GM19035 (cell line): ENCODE measurements around the gene GALNT2.

ENCODE experiments used
- ATAC-seq: cut with Tn5 transposase; IDR thresholded peaks from one replicate; pipeline ENCODE4 v1.9.1; 2021; ENCODE audit not compliant: unreplicated experiment

GALNT2 gene

DNA sequence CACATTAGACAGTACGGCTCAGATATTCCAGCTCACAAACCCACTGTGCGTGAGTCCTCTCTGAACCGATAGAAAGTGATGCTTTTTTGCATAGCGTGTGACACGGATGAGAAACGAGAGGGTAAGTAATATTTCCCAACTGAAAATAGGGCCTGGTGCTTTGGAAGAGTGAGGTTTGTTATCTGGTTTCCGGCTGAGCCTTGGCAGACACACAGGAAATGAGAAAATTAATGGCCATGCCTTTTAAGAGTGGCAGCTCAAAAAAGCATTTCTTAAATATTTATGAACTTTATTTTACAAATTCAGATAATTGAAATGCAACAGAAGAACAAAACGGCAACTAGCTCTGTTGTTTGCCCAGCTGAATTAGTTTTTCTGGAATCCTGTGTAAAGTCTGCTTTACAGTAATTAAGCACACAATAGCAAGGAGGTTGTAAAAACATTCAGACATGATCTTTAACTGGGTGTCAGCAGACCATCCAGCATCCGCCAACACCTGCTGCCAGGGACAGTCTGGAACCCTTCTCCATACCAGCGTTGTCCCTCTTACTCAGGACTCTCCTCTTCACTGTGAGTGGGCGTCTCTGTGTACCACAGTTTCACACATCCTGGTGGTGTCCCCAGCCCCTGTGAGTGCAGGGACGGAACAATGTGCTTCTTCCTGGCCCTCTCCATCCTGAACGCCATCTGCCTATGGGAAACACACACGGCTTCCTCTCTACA lies 203.7 kb downstream of the GALNT2 start:
- ATAC-seq: no peak

DNA sequence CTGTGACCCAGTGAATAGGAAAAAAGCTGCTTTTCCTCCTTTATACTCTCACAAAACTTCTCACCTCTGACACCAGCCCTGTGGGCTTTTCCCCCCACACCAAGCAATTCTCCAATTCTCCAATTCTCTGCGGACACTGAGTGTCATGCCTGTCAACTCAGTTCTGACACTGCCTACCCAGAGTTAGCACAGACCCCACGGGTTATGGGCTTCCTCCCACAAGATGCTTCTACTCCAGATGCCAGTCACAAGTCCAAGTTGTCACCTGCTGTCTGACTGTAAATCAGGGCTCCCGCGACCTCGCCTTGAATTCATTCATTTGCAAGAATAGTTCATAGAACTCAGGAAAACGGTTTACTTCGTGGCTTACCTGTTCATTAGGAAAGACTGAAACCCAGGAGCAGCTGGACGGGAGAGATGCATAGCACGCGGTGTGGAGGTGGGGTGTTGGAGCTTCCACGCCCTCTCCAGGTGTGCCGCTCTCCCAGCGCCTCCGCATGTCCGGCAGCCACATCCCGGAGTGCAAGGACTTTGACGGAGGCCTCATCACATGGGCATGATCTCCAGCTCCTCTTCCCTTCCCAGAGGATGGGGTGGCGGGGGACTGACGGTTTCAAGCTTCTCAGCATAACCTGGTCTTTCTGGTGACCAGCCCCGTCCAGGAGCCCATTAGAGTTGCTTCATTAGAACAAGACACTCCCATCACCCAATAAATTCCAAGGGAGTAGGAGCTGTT lies 204.4 kb downstream of the GALNT2 start:
- no peak for ATAC-seq

DNA sequence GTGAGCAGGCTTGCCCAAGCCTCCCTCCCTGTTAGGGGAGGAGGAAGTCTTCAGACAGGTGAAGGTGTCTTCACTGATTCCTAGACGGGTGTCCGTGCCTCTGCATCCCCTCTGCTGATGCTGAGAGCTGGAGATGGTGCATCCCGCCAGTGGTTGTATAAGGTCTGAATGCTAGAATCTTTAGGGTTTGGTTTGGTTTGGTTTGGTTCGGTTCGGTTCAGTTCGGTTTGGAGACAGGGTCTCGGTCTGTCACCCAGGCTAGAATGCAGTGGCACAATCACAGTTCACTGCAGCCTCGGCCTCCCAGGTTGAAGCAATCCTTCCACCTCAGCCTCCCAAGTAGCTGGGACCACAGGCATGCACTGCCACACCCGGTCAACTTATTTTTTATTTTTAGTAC lies 205.5 kb downstream of the GALNT2 start:
- ATAC-seq: no peak

DNA sequence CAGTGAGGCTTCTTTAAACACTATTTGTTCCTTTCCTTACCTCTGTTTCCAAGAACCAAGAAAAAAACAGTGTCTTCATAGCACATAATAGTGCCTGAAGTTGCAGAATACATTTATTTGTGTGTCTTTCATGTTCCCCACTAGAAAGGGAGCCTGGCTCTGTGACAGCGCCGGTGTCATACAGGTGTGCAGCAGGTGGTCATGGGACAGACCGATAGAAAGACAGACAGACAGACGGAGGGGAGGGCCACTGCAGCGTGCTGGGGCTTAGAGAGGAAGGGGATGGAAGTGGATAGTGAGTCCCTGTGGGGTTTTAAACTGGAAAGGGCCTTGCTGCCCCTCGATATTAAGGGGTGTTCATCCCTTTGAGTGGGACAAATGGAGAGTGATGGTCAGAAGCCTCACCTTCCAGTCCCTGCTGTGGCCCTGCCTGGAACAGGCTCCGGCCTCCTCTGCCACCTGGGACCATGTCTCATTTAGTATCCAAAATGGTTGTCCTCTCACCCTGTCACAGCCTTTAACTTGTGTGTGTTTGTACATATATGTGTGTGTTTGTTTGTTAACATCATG lies 206.2 kb downstream of the GALNT2 start:
- ATAC-seq: no peak

DNA sequence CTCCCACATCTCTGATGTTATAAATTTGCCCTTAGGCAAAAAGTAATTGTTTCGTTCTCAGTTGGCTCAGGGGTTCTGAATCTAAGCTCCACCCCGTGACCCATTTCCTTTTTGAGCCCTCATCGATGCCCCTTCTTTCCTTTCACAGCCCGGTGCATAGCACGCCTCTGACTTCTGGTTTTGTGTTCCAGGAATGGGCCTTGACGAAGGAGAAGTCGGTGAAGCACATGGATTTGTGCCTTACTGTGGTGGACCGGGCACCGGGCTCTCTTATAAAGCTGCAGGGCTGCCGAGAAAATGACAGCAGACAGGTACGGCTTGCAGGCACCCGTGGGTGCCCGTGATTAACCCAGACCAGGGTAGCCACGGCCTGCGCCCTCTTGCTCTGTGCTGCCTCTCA lies 207.2 kb downstream of the GALNT2 start:
- no peak for ATAC-seq

DNA sequence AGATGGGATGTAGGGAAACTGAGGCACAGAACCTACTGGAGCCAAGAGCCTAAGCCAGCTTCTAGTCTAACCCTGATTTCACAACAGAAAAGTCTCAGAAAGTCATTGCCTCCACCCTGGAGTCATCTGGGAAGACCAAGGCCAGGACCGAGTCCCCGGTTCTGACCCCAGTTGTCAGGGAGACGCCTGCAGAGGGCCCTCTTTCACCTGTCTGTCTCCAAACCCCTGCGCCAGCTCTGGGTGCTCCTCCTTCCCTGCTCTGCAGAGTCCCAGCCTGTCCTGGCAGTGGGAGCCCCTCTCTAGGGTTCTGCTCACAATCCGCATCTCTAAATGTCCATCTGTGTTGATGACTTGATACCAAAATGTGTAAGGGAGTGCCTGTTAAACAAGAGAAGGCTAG lies 209.4 kb downstream of the GALNT2 start:
- ATAC-seq: no peak

DNA sequence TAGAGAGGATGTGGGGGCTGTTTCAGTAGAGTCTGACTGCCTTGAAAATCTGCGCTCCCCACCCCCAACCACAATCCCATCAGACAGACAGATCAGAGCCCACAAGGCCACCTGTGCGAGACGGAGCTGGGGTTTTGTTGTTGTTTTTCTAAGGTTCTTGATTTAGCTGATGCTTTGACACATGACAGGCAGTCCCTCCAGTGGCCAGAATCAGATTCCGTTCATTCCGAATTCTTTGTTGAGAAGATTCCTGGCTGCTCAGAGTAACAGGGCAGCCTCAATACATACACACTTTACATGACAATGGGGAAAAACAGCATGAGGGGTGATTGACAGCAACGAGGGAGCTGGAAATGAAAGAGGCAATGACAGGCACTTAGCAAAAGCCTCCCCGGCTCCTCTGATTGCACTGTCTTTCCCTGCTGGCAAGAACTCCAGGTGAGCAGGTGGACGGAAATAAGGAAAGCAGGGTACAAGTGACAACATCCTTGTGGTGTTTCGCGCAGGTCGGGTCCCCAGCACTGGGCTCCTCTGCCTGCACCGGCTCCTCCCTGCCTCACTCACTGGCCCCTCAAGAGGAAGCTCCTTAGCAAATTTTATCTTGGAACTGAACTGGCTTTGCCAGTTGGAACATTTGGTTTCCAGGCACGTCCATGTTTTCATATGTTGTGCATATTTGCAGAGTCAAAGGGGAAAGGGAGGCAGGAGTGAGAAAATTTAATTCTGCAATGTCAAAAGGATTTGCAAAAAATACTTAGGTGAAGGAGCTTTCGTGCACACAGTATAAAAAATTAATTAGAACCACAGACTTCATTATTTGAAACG lies 210.4 kb downstream of the GALNT2 start:
- no peak for ATAC-seq

DNA sequence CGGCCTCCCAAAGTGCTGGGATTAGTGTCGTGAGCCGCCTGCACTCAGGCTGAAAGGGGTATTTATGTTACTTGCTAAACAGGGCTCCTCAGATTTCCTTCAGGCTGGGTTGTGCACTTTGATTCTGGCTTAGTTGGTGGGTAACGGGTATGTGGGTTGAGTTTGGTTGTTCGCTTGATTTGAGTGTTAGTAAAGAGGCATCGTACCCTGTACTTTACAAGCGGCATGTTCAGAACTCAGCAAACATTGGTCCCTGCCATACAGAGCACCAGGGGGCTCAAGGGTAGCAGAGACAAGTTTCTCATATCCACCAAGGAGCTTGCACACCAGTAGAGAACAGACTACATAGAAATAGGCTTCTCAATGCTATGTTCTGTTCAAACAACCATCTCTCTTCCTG lies 211.3 kb downstream of the GALNT2 start:
- no peak for ATAC-seq

DNA sequence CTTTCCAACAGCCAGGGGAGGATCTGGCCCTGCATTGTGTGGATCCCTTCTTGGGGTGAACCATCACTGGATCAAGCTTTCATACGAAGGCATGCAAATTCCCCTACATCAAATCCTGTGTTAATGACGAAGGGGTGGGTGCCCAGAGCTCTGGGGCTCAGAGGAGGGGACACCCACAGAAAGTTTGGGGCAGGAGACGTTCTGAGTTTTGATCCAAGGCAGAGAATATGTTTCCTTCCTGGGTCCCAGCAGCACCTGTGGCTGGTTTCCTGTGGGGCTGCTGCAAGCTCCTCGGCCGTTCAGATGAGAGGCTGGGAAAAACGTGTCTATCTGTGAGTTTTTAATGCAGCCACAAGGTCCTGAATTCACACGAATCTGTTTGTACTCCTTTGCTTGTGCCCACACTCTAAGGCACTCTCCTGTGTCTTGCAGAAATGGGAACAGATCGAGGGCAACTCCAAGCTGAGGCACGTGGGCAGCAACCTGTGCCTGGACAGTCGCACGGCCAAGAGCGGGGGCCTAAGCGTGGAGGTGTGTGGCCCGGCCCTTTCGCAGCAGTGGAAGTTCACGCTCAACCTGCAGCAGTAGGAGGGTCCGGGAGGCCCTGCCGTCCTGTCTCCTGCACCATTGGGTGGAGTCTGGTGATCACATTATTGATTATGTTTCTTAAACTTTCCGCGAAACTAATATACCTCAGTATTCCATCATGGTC lies 212.0 kb downstream of the GALNT2 start:
- ATAC-seq: no peak

DNA sequence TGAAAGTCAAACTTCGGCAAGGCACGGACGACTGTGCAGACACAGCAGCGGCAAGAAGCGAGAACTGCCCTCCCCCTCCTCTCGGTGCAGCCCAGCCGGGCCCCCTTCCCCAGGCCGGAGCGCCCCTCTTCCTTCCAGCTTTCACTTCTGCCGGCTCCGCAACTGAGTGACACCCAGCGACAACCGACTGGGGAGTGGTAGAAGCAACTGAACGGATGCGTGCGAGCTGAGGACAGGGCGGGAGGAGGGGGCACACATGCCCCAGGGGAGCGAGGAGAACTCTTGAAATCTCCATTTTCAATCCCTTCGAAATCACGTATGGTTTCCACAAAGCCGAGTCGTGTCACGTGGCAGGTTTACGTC lies 212.5 kb downstream of the GALNT2 start:
- ATAC-seq: no peak

DNA sequence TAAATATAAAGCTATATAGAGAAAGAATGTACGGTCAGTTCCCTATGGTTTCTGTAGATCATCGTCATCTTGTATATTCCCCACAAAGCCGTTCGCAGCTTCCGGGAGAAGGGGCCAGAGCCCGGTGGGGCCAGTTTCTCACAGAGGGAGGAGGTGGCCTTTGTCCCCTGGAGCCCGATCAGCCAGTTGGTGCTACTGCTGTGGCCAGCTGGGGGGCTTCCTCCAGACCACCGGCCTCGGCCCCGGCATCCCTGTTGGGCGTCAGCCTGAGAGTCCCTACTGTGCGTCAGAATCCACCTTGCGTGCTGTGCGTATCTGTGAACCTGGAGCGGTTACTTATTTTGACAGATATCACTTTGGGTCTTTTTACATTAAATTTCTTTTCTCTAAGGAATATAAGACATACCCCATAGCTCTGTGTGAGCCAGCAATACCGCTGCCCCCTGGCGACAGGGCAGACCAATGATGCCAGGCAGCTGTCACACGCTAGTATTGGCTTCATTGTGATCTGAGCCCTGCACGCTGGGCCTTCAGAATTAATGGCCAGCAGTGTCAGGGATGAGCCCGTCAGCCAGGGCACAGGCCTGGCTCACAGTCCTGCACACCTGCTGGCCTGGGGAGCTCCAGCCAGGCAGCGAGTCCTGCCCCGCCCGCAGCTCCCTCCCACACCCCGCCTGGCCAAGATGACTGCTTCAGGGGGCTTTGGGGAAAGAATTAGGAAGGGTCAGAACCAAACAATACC lies 213.2 kb downstream of the GALNT2 start:
- no peak for ATAC-seq

DNA sequence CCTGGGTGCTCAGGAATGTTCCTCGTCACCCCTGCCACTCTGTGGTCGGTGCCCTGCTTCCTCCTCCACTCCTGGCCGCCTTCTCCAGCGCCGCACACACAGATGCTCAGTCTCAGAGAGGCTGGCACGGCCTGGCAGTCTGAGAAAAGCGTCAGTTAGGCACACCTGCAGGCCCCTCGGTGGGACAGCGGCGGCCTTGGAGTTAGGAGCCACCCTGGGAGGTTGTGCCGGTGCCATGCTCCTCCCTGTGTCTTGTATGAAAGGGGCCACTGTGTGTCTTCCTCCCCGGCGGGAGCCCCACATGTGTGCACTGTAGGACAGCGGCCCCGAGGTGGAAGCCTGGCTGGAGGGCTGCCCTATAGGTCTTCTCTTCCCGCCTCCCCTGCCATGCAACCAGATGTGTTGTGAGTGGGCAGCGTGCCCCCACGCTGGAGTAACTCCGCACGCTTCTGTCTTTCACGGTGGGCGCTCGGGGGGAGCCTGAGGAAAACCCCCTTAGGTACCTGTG lies 213.9 kb downstream of the GALNT2 start:
- no peak for ATAC-seq

DNA sequence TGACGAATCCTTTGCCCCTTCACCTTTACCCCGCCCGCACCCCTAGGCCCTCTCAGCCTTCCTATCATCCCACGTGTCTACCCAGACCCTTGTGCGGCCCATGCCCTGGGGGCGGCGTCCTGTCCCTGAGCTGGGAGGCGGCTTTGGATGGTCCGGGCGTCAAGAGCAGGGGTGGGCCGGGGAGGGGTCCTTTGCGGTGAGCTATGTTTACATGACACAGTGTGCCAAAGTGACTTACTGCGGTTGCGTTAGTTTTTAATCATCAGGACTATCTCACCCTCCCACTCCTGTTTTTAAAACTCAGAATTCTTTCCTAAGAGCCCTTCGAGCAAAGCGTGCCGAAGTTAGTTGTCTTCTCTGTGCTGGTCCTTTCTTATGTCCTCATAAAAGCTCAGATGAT lies 214.5 kb downstream of the GALNT2 start:
- no peak for ATAC-seq

DNA sequence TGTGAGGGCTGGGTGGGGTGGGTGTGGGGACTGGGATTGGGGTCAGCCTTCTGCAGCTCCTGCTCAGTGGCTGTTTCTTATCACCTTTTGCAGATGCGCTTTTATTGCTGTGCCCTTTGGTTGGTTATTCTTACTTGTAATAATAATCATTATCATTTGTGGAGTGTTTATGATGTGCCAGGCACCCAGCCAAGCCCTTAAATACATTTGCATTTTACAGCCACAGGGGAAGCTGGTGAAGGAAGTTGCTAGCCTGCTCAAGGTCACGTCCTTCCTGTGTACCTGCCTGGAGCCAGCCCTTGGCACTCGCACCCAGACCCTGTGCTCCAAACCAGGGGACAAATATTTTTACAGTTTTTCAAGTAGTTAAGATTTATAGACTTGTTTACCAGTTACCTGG lies 215.1 kb downstream of the GALNT2 start:
- ATAC-seq: no peak

DNA sequence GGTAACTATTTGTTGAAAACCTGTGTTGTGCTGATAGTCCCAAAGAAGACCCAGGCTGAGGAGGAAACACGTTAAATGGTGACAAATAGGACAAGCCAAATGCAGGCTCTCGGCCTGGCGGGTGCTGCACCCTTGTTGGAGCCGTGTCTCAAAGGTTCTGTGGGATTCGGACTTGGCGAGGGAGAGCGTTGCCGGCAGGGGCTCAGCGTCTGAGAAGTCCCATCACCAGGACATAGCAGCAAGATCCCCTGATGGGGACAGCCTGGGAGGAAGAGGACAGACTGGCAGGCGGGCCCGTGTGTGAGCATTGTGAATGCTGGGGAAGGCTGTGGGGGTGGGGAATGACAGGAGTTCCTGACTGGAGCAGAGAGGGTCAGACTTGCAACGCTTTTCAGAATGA lies 216.6 kb downstream of the GALNT2 start:
- no peak for ATAC-seq

DNA sequence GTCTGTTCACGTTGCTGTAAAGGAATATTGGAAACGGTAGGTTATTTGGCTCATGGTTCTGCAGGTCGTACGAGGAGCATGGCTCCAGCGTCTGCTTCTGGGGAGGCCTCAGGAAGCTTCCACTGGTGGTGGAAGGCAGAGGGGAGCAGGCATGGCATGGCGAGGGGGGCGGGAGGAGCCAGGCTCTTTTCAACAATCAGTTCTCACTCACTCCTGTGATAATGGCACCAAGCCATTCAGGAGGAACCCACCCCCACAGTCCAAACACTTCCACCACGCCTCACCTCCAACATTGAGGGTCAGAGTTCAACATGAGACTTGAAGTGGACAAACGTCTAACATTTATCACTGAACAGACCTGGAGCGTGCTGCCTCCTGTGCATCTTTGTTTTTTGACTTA lies 217.9 kb downstream of the GALNT2 start:
- ATAC-seq: no peak

DNA sequence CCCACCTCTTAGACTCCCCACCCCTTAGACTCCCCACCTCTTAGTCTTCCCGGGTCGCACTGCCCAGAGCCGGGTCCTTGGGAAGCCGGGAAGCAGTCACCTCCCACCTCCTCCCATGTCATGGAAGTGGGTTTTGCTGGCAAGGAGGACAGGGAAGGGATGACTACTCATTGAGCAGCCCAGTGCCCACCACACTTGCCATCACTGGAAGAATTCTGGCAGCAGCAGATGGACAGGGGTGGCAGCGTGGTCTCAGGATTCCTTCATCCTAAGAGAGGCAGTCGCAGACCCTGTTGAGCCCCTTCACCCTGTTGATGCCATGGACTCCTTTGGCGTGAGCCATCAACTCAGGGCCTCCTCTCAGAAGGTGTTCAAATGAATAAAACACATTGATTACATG lies 218.3 kb downstream of the GALNT2 start:
- ATAC-seq: no peak

DNA sequence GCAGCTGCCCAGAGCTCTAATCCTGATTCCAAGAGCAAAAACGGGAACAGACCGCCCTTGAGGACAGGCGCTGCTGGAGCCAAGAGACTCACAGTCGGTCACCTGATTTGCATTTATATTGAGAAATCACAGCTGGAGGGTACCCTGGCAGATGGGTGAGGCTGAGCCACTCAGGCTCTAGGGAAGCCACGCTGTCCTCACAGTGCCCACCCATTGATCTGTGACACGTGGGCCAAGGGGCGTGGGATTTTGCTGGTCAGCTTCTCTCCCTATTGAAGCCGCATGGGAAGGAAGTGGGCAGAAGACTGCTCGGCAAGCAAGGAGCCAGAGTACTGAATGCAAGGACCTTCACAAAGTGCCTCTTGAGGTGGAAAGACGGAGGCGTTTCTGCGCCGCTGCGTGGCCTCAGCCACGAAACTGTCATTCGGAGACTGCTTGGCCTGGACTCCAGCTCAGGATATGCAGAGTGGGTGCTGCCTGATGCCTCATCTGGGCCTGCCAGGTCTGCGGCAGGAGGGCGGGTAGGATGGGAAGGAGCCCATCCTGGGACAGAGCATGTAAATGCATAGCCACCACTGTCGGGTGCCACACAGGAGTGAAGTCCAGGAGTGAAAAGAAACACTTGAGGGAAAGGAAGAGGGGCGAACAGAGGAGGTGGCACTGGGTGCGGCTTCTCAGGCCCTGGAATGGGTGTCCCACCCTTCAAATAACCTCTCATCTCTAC lies 219.3 kb downstream of the GALNT2 start:
- no peak for ATAC-seq

DNA sequence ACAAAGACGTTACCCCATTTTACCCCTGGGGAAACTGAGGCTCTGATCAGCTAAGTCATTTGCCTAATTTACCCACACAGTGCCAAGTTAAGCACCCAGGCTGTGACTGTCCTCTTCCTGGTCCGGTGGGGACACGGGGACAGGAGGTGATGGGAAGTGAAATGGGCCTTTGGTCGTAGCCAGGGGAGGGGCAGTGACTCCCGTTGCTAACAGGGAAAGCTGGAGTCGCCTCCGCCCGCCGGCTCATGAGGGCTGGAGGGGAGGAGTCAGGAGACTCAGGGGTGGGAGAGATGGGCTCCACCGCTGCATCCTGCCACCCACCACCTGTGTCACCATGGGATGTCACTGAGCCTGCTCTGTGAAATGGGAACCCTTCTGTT lies 219.8 kb downstream of the GALNT2 start:
- ATAC-seq: no peak
